Aorta (tissue), 5 donors: ENCODE results near the gene FGF14. TPM values are rescaled to one million over a fixed set of nuclear protein-coding genes. Genes with fewer than 3 reads are reported as not detected.

Experiments
- ATAC-seq: fragments of 200-7000 bp; cut with Tn5 transposase; one replicate; pipeline ENCODE4 v1.9.1; 2022; ENCODE audit warnings: moderate library complexity; ENCODE audit not compliant: low FRiP score
- DNase-seq, 2 donors: peaks; one replicate each; pipeline ENCODE4 v3.0.0-alpha.2; 2020
- H3K27ac ChIP-seq, 2 donors: one replicate each; pipeline ENCODE4 v1.5.1; 2013; ENCODE audit warnings: low read length in 2 of 2, mild to moderate bottlenecking in 2 of 2, moderate library complexity in 2 of 2, control low read depth in 1 of 2, inconsistent platforms in 1 of 2, low read depth in 1 of 2
- H3K27me3 ChIP-seq, 2 donors: one replicate each; pipeline ENCODE4 v1.6.1; 2013; ENCODE audit warnings: control low read depth in 1 of 2, low read length in 1 of 2, mild to moderate bottlenecking in 1 of 2, moderate library complexity in 1 of 2; ENCODE audit not compliant: insufficient read depth in 2 of 2, control insufficient read depth in 1 of 2
- H3K36me3 ChIP-seq, 2 donors: one replicate each; pipeline ENCODE4 v1.6.1; 2013; ENCODE audit warnings: control low read depth in 1 of 2, low read length in 1 of 2, mild to moderate bottlenecking in 1 of 2; ENCODE audit not compliant: insufficient read depth in 2 of 2, control insufficient read depth in 1 of 2
- H3K4me1 ChIP-seq, 2 donors: one replicate each; pipeline ENCODE4 v1.6.1; 2013; ENCODE audit warnings: low read length in 2 of 2, control low read depth in 1 of 2, mild to moderate bottlenecking in 1 of 2, moderate library complexity in 1 of 2; ENCODE audit not compliant: insufficient read depth in 2 of 2, control insufficient read depth in 1 of 2
- H3K4me3 ChIP-seq, 2 donors: one replicate each; pipeline ENCODE4 v1.5.1; 2013; ENCODE audit warnings: low read length in 2 of 2, control low read depth in 1 of 2, mild to moderate bottlenecking in 1 of 2
- H3K9me3 ChIP-seq: one replicate; pipeline ENCODE4 v1.6.1; 2013; ENCODE audit warnings: mild to moderate bottlenecking, low read length; ENCODE audit not compliant: control insufficient read depth
- WGBS, 2 donors: extraction: QIAGEN DNeasy Blood & Tissue Kit; methylation state at CpG; one replicate each; pipeline ENCODE4 v1.1.7; 2013; 5-methylcytosine and 5-hydroxymethylcytosine counted together
- intact Hi-C, 2 donors: fragments of 100-400 bp; cut with DNase I; formaldehyde crosslinking; loops; one replicate each; pipeline versions ENCODE4 v1.14.2 to v1.15.0; 2022
- polyA plus RNA-seq, 2 donors: library from polyadenylated mRNA; stranded (reverse); fragments of 200-250 nt; gene quantifications; one replicate each; pipeline ENCODE4 v1.2.3, GENCODE V29; 2013
- total RNA-seq, 2 donors: library from RNA; stranded (reverse); fragmentation: NEBNext Ultra II Directional; extraction: Animal tissue kit (Norgen Biotek cat#: 25700); gene quantifications; one replicate each; pipeline ENCODE4 v1.2.1, GENCODE V29; 2021
- donor health status: healthy with polysubstance abuse.
- donor health status: Bipolar disorder and iron deficiency.
- donor health status: DM: no; HTN: no; CAD: no.
- donor health status: DM: no; HTN: no; CAD: no.
- donor health status: DM: yes; HTN: yes; CAD: no.

Gene FGF14
- total and polyA plus RNA-seq, 4 donors = 0.13 to 4.6 (median 0.72) TPM

DNA sequence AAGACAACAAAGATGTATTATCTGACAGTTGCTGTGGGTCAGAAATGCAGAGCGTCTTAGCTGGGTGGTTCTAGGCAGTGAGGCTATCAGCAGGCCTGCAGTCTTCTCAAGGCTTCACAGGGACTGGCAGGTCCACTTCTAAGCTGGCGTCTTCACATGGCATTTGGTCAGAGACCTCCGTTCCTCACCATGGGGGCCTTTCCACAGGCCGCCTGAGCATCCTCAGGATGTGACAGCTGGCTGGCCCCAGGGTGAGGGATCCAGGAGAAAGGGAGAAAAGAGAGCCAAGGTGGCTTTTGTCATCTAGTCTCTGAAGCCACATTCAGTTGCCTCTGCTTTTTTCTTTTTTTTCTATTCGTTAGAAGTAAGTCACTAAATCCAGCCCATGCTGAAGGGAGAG is 50.3 kb downstream of the FGF14 start:
- H3K4me3 ChIP-seq = no peak overlapping the region
- intact Hi-C loops = no loop called here
- no peaks in the 10 kb centered on the region for H3K4me1 ChIP-seq
- ATAC-seq = no peak
- peaks cover 2% of the 10 kb centered on the region for H3K9me3 ChIP-seq
- DNase-seq = no peak
- H3K27ac ChIP-seq = no peak overlapping the region
- no peaks in the 10 kb centered on the region for H3K36me3 ChIP-seq
- H3K27me3 ChIP-seq = no peaks in the 10 kb centered on the region
- WGBS, 2 donors = 72 to 83% methylated on average over 5 of the region's 5 CpGs

DNA sequence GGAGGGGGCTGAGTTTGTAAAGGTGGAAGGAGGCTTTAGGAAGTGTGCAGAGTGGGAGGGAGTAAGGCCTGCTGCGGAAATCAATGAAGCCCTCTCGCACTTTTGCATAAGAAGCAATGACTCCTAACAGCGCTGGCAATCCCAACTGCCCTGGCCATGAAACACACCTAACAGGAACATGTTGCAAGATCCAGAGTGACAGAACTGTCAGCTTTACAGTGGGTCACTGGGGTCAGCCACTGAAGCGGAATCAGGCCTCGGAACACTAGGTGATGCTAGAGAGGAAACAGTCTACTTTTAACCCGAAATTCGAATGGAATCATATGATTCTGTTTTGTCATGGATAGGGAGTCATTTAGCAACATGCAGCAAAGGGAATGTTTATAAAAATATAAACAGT is 54.4 kb downstream of the FGF14 start:
- H3K36me3 ChIP-seq = no peaks in the 10 kb centered on the region
- peaks cover 2% of the 10 kb centered on the region for H3K9me3 ChIP-seq
- no peak for ATAC-seq
- no peak overlapping the region for H3K4me3 ChIP-seq
- no peak overlapping the region for H3K27ac ChIP-seq
- H3K4me1 ChIP-seq = no peaks in the 10 kb centered on the region
- no peak for DNase-seq
- WGBS, 2 donors = 83 to 87% methylated on average over 7 of the region's 7 CpGs
- H3K27me3 ChIP-seq = no peaks in the 10 kb centered on the region
- intact Hi-C loops = no loop called here

DNA sequence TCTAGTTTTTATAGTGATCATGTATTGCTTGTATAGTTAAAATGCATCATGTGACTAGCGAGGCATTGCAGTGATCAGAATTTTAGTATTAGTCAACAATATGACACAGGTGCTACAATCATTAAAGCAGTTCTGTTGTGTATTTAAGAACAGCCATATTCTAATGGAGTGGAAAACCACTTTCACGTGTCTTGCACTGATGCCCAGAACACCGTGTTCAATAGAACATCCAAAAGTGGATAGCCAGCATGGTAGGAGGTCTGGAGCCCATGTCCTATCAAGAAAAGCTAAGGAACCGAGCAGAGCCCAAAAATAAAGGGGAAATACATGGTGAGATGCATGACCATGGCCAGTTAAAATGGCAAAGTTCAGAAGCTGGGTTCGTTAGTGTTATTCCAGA is 55.1 kb downstream of the FGF14 start:
- Histone ChIP-seq H3K4me3 (no peak overlapping the region), H3K36me3 (no peaks in the 10 kb centered on the region), H3K9me3 (peaks cover 2% of the 10 kb centered on the region), H3K4me1 (no peaks in the 10 kb centered on the region), H3K27ac (no peak overlapping the region), H3K27me3 (no peaks in the 10 kb centered on the region)
- ATAC-seq = no peak
- WGBS, 2 donors = 90% methylated on average over 5 of the region's 5 CpGs
- no peak for DNase-seq
- intact Hi-C loops = no loop called here

DNA sequence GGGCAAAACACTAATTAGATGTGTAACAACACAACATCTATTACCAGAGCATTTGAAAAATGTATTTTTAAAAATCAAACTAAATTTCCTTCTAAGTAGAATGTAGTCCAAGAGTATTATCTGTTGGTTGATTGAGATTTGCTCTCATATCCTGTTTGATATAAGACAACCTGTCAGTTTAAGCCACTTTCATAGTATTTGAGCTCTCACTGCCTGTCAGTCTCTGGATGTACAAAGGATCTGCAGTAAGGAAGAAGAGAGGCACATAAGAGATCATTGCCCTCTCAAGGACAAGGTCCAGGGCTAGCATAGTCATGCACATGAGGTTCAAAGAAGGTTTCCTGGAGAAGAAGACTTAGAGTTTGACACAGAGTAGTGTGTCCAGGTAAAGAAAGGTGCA is 57.4 kb downstream of the FGF14 start:
- no peak overlapping the region for H3K27ac ChIP-seq
- ATAC-seq (no peak), DNase-seq (no peak)

DNA sequence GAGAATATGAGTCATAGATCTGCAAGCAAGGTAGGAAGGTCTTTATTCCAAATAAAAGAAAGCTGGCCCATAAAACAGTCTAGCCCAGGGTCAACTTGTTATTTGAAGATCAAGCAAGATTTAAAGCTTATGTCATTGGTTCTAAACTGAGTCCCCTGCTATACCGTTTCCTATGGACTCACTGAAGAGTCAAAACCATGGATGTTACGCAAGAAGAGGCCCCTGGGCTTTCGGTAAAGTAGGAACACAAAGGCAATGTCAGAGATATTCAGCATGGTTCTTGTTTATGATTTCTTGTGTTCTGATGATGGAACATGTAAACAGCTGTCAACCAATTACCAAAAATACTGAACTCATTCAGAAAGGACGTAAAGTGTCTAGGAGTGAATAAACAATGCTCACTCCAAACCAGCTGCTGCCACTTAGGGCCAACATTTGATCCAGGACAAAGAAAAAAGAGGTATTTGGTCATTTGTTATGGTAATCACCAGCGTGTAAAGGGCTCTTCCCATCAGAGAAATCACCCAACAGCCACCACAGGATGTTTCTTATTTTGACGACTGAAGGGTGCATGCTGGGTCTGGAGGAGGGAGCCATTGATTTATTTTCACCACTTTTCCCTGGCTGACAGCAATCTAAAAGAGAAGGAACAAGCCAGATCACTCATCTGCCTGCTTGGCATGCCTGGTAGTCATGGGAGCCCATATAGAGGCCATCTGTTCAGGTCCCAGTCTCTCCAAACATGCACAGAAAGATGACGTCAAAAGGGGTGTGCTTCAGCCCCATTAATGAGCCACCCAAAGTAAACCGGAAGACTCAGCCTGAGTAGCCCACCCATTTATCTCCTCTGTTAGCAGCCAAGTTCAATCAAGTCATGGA is 68.3 kb downstream of the FGF14 start:
- no peak for ATAC-seq
- intact Hi-C loops = no loop called here
- no peak for DNase-seq
- Histone ChIP-seq H3K36me3 (no peaks in the 10 kb centered on the region), H3K27ac (no peak overlapping the region), H3K27me3 (no peaks in the 10 kb centered on the region), H3K4me3 (no peak overlapping the region), H3K9me3 (no peaks in the 10 kb centered on the region), H3K4me1 (no peaks in the 10 kb centered on the region)
- 69 to 75% methylated on average over 8 of the region's 8 CpGs for WGBS, 2 donors

More for the DNA sequence above, 57.4 kb downstream of the FGF14 start:
- peaks cover 2% of the 10 kb centered on the region for H3K9me3 ChIP-seq
- intact Hi-C loops = no loop called here
- no peaks in the 10 kb centered on the region for H3K27me3 ChIP-seq
- no peak overlapping the region for H3K4me3 ChIP-seq
- H3K36me3 ChIP-seq = no peaks in the 10 kb centered on the region
- H3K4me1 ChIP-seq = no peaks in the 10 kb centered on the region

DNA sequence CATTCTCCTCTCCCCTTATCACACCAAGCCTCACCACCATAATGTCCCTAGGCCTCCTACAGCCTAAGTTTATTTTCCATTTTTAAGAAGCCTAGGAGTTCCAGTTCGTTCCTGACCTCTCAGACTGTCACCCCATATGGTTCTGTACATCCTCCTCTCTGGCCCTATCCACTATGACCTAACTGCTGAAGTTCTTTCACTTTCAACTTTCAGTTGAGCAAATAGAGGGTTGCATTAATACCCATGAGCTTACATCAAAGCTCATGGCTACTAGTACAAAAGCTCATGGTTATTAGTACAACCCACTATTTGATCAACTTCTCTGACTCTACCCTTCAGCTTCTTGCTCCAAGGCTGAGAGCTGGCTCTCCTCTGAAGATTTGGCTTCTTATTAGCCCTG is 72.9 kb downstream of the FGF14 start:
- Histone ChIP-seq H3K27ac (no peak overlapping the region), H3K9me3 (no peaks in the 10 kb centered on the region), H3K4me1 (no peaks in the 10 kb centered on the region), H3K36me3 (no peaks in the 10 kb centered on the region), H3K27me3 (no peaks in the 10 kb centered on the region), H3K4me3 (no peak overlapping the region)
- no peak for DNase-seq
- intact Hi-C loops = no loop called here
- 85 to 87% methylated on average over 1 of the region's 1 CpG for WGBS, 2 donors
- ATAC-seq = no peak

DNA sequence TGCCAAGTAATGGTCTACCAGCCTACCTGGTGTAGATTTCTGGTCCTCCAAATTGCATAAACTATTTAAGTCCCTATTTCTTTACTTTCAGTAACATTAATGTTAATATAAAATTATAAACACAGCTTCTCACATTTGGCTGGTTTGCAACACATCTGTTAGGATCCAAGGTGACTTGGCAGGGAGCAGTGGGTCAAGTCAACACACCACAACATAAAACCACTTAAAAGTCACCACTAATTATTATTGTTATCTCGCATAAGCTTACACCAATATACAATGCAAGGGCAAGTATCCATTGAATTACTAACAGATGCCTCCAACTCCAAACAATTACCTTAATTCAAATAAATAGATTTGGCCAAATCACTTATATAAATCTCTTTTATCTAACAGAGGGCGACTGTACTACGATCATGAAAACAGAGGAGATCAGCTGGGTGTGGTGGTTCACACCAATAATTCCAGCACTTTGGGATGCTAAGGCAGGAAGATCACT is 74.7 kb downstream of the FGF14 start:
- H3K4me1 ChIP-seq = no peaks in the 10 kb centered on the region
- WGBS, 2 donors = 74 to 85% methylated on average over 3 of the region's 3 CpGs
- ATAC-seq = no peak

DNA sequence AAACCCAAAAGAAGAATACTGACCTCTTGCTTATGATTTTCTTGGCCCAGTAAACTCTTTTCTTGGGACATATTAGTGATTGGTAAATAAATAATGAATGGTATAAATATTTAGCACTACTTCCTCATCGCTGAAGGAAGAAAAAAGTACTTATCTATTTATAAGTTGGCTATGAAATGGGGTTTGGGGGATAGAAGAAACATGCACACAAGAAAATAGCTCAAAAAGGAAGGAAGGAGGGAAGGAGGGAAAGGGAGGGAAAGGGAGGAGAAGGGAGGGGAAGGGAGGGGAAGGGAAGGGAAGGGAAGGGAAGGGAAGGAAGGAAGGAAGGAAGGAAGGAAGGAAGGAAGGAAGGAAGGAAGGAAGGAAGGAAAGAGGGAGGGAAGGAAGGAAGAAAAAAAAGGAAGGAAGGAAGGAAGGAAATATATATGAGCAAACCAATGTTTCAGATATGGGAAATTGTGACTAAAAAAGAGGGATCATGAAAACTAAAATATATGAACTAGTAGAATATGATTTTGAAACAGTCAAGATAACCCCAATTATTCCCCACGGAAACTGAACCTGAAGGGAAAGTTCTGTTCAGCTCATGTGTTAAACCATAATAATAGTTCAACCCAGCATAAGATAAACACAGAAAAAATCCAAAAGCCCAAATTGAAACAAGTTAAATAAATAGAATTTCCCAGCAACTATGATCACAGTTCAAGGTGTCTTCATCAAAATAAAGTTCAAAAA is 75.3 kb downstream of the FGF14 start:
- no peak for DNase-seq
- intact Hi-C loops = no loop called here
- H3K27ac ChIP-seq = no peak overlapping the region
- no peaks in the 10 kb centered on the region for H3K4me1 ChIP-seq
- H3K36me3 ChIP-seq = no peaks in the 10 kb centered on the region
- H3K4me3 ChIP-seq = no peak overlapping the region
- 45 to 57% methylated on average over 2 of the region's 2 CpGs for WGBS, 2 donors
- no peaks in the 10 kb centered on the region for H3K9me3 ChIP-seq
- H3K27me3 ChIP-seq = no peaks in the 10 kb centered on the region
- ATAC-seq = no peak

More for the DNA sequence above, 74.7 kb downstream of the FGF14 start:
- DNase-seq = no peak
- Histone ChIP-seq H3K4me3 (no peak overlapping the region), H3K27me3 (no peaks in the 10 kb centered on the region), H3K9me3 (no peaks in the 10 kb centered on the region), H3K36me3 (no peaks in the 10 kb centered on the region), H3K27ac (no peak overlapping the region)
- intact Hi-C loops = no loop called here

DNA sequence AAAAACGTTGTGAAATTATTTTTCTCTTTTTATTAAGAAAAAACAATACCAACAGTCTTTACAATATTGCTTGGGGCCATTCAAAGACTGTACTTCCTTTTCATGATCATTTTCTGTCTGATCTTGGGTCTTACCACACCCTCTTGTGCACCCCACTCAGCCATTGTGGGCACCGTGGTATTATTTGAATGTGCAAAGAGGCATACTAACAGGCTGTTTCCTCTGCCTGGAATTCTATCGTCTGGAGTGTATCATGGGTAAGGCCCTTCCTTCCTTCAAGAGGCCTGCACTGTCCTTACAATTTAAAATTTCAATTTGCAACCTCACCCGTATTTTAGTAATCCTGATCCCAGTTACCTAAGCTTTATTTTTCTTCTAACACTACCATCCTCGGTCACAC is 76.5 kb downstream of the FGF14 start:
- H3K4me1 ChIP-seq = no peaks in the 10 kb centered on the region
- no peak for DNase-seq
- 72 to 75% methylated on average over 5 of the region's 5 CpGs for WGBS, 2 donors
- no peaks in the 10 kb centered on the region for H3K9me3 ChIP-seq
- no peak for ATAC-seq
- H3K4me3 ChIP-seq = no peak overlapping the region
- no peaks in the 10 kb centered on the region for H3K36me3 ChIP-seq
- H3K27me3 ChIP-seq = no peaks in the 10 kb centered on the region
- intact Hi-C loops = no loop called here
- no peak overlapping the region for H3K27ac ChIP-seq
